Small intestine (tissue), 7 donors: ENCODE measurements around the gene CCDC68. TPM values are rescaled to one million over a fixed set of nuclear protein-coding genes. Genes with fewer than 3 reads are reported as not detected.

Source experiments
- DNase-seq, 2 donors: peaks; one replicate each; pipeline versions ENCODE4 v3.0.0 to v3.0.0-alpha.2; 2013
- FAIRE-seq: peaks from 2 replicates; lab custom pipeline; 2012; peaks lifted over from hg19 to GRCh38; lab: Jason Lieb, UNC
- H3K27ac ChIP-seq, 3 donors: one replicate each; pipeline ENCODE4 v1.5.1; 2013; ENCODE audit warnings: low read length in 2 of 3, mild to moderate bottlenecking in 2 of 3, control low read depth in 1 of 3, inconsistent platforms in 1 of 3, low read depth in 1 of 3, moderate library complexity in 1 of 3
- H3K27me3 ChIP-seq, 3 donors: one replicate each; pipeline ENCODE4 v1.6.1; 2013; ENCODE audit warnings: low read length in 3 of 3, inconsistent platforms in 1 of 3; ENCODE audit not compliant: control insufficient read depth in 3 of 3, insufficient read depth in 3 of 3
- H3K36me3 ChIP-seq, 3 donors: one replicate each; pipeline ENCODE4 v1.6.1; 2013; ENCODE audit warnings: low read length in 3 of 3, inconsistent platforms in 1 of 3, low read depth in 1 of 3, mild to moderate bottlenecking in 1 of 3, moderate library complexity in 1 of 3; ENCODE audit not compliant: control insufficient read depth in 3 of 3, insufficient read depth in 2 of 3
- H3K4me1 ChIP-seq, 3 donors: one replicate each; pipeline ENCODE4 v1.6.1; 2013; ENCODE audit warnings: low read length in 2 of 3, inconsistent platforms in 1 of 3, low read depth in 1 of 3, mild to moderate bottlenecking in 1 of 3, moderate library complexity in 1 of 3; ENCODE audit not compliant: control insufficient read depth in 3 of 3, insufficient read depth in 2 of 3
- H3K4me3 ChIP-seq, 3 donors: one replicate each; pipeline ENCODE4 v1.5.1; 2013; ENCODE audit warnings: low read length in 3 of 3, control low read depth in 1 of 3, inconsistent platforms in 1 of 3, low read depth in 1 of 3, mild to moderate bottlenecking in 1 of 3, moderate library complexity in 1 of 3
- H3K9me3 ChIP-seq, 2 donors: one replicate each; pipeline ENCODE4 v1.6.1; 2013; ENCODE audit warnings: low read depth in 1 of 2, low read length in 1 of 2; ENCODE audit not compliant: control insufficient read depth in 2 of 2, insufficient read depth in 1 of 2
- WGBS, 3 donors: extraction: QIAGEN DNeasy Blood & Tissue Kit; methylation state at CpG; one replicate each; pipeline ENCODE4 v1.1.7; 2013; 5-methylcytosine and 5-hydroxymethylcytosine counted together
- polyA plus RNA-seq, 4 donors: library from polyadenylated mRNA; stranded (reverse) in 3 of 4; unstranded in 1 of 4; fragments of 200-250 nt in 3 of 4; fragments of 120-200 nt in 1 of 4; gene quantifications; one replicate each; pipeline versions ENCODE4 v1.2.1 to v1.2.3, GENCODE V29; 2013
- donor health status: healthy with polysubstance abuse.
- donor health status: control.
- donor health status: control.
- donor health status: Bipolar disorder and iron deficiency.
- donor health status: healthy.

The CCDC68 gene
- polyA plus RNA-seq, 4 donors = 11.2 to 40.2 (median 31.6) TPM

GRCh38 chr18:54995421-54996143 is 36.3 kb upstream of the CCDC68 start:
- no peak for FAIRE-seq

GRCh38 chr18:54991981-54992380 is 32.7 kb upstream of the CCDC68 start:
- no peak overlapping the region for H3K4me3 ChIP-seq
- H3K27ac ChIP-seq = no peak overlapping the region
- no peaks in the 10 kb centered on the region for H3K9me3 ChIP-seq
- no peaks in the 10 kb centered on the region for H3K36me3 ChIP-seq
- DNase-seq (no peak), FAIRE-seq (no peak)
- no peaks in the 10 kb centered on the region for H3K4me1 ChIP-seq
- no peaks in the 10 kb centered on the region for H3K27me3 ChIP-seq
- 66 to 69% (median 69%) methylated on average over 4 of the region's 4 CpGs for WGBS, 3 donors

More at GRCh38 chr18:54995421-54996143, 36.3 kb upstream of the CCDC68 start:
- Histone ChIP-seq H3K27me3 (no peaks in the 10 kb centered on the region), H3K4me3 (no peak overlapping the region), H3K36me3 (no peaks in the 10 kb centered on the region), H3K27ac (no peak overlapping the region), H3K4me1 (no peaks in the 10 kb centered on the region), H3K9me3 (no peaks in the 10 kb centered on the region)
- WGBS, 3 donors = 86 to 89% (median 88%) methylated on average over 5 of the region's 5 CpGs
- no peak for DNase-seq

GRCh38 chr18:54984908-54985307 is 25.6 kb upstream of the CCDC68 start:
- 83 to 88% (median 86%) methylated on average over 4 of the region's 4 CpGs for WGBS, 3 donors
- H3K36me3 ChIP-seq = no peaks in the 10 kb centered on the region
- DNase-seq (no peak), FAIRE-seq (no peak)
- H3K27ac ChIP-seq = no peak overlapping the region
- H3K4me1 ChIP-seq = no peaks in the 10 kb centered on the region
- no peak overlapping the region for H3K4me3 ChIP-seq
- no peaks in the 10 kb centered on the region for H3K9me3 ChIP-seq
- H3K27me3 ChIP-seq = no peaks in the 10 kb centered on the region

GRCh38 chr18:54983791-54984190 is 24.5 kb upstream of the CCDC68 start:
- Histone ChIP-seq H3K36me3 (no peaks in the 10 kb centered on the region), H3K4me1 (no peaks in the 10 kb centered on the region), H3K9me3 (no peaks in the 10 kb centered on the region), H3K27ac (no peak overlapping the region), H3K27me3 (no peaks in the 10 kb centered on the region), H3K4me3 (no peak overlapping the region)
- DNase-seq (no peak), FAIRE-seq (no peak)
- 64 to 86% (median 84%) methylated on average over 3 of the region's 3 CpGs for WGBS, 3 donors

GRCh38 chr18:54983041-54983686 is 23.9 kb upstream of the CCDC68 start:
- FAIRE-seq (peak; percentile 88), DNase-seq (peak; percentile 61 to 62)
- no peak overlapping the region for H3K4me3 ChIP-seq
- no peaks in the 10 kb centered on the region for H3K36me3 ChIP-seq
- no peak overlapping the region for H3K27ac ChIP-seq
- WGBS, 3 donors = 24 to 30% (median 28%) methylated on average over 9 of the region's 9 CpGs
- no peaks in the 10 kb centered on the region for H3K27me3 ChIP-seq
- no peaks in the 10 kb centered on the region for H3K4me1 ChIP-seq
- H3K9me3 ChIP-seq = no peaks in the 10 kb centered on the region

- Histone ChIP-seq H3K36me3 (no peaks in the 10 kb centered on the region), H3K9me3 (no peaks in the 10 kb centered on the region), H3K27me3 (no peaks in the 10 kb centered on the region), H3K4me1 (no peaks in the 10 kb centered on the region), H3K4me3 (no peak overlapping the region), H3K27ac (no peak overlapping the region)
- DNase-seq = no peak
- FAIRE-seq = no peak
- WGBS, 3 donors = 81 to 97% (median 92%) methylated on average over 1 of the region's 1 CpG
Observed at GRCh38 chr18:54981076-54981475, 21.8 kb upstream of the CCDC68 start.

GRCh38 chr18:54975598-54975997 is 16.3 kb upstream of the CCDC68 start:
- Histone ChIP-seq H3K27me3 (no peaks in the 10 kb centered on the region), H3K9me3 (no peaks in the 10 kb centered on the region), H3K27ac (no peak overlapping the region), H3K36me3 (no peaks in the 10 kb centered on the region), H3K4me1 (no peaks in the 10 kb centered on the region), H3K4me3 (no peak overlapping the region)
- FAIRE-seq (no peak), DNase-seq (no peak)
- 47 to 91% (median 78%) methylated on average over 2 of the region's 2 CpGs for WGBS, 3 donors

GRCh38 chr18:54973046-54973445 is 13.8 kb upstream of the CCDC68 start:
- H3K4me3 ChIP-seq = no peak overlapping the region
- H3K4me1 ChIP-seq = no peaks in the 10 kb centered on the region
- DNase-seq = no peak
- H3K36me3 ChIP-seq = no peaks in the 10 kb centered on the region
- WGBS, 3 donors = 80 to 88% (median 87%) methylated on average over 7 of the region's 7 CpGs
- H3K27me3 ChIP-seq = no peaks in the 10 kb centered on the region
- H3K9me3 ChIP-seq = no peaks in the 10 kb centered on the region
- no peak for FAIRE-seq
- H3K27ac ChIP-seq = no peak overlapping the region
